Middle frontal gyrus (tissue), 1 donor: ENCODE data around the gene PTBP3.

Experiments
- DNase-seq: peaks from one replicate; pipeline ENCODE4 v3.0.0-alpha.2; 2015; ENCODE audit warnings: low spot score; ENCODE audit errors: extremely low spot score

Gene PTBP3

GRCh38 chr9:112361601-112362000 is 28.2 kb upstream of the PTBP3 start:
- DNase-seq = peak; percentile 42

DNA sequence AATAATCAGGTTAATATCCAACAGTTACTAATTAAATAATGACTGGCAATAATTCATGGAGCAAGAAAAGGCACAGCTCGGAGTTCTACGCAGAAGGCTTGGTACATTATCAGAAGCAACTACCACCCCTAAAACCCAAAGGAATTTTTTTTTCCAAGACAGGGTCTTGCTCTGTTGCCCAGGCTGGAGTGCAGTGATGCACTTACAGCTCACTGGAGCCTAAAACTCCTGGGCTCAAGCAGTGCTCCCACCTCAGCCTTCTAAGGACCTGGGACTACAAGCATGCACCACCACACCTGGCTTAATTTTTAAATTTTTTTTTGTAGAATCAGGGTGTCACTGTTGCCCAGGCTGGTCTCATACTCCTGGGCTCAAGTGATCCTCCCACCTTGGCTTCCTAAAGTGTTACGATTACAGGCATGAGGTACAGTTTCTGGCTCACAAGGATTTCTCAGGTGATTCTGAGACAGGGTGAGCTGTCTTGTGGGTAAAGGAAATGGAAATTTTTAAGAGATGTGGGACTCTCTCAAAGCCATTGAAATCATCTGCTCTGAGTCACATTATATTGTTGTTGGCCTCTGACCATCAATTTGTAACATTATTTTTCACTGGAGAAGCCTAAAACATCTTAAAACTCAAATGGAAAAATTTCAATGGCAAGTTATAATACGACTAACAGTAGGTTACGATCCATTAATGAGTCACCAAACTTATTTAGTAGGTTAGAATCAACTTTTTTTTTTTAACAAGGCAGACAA is 26.8 kb upstream of the PTBP3 start:
- no peak for DNase-seq

- DNase-seq = no peak
Measured at GRCh38 chr9:112355427-112355897, 22.0 kb upstream of the PTBP3 start.

- no peak for DNase-seq
Measured at GRCh38 chr9:112354081-112354743, 20.8 kb upstream of the PTBP3 start.

DNA sequence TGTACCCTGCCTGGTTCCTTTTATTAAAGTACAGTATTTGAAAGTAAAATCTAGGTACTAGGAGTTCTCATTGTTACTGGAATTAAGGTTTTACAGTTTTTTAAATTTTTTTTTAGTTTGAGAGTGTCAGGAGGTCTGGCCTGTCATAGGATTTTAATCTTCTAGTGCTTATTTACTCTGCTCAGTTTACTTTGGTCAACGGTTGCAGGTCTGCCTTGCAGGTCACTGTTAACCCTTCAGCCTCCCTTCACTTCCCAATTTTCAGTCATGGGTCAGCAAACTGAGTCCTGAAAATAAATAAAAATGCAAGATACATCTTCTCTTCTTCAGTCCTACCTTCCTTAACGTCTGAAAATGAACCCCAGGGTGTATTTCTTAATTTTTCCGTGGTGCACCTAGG is 18.8 kb upstream of the PTBP3 start:
- no peak for DNase-seq

DNA sequence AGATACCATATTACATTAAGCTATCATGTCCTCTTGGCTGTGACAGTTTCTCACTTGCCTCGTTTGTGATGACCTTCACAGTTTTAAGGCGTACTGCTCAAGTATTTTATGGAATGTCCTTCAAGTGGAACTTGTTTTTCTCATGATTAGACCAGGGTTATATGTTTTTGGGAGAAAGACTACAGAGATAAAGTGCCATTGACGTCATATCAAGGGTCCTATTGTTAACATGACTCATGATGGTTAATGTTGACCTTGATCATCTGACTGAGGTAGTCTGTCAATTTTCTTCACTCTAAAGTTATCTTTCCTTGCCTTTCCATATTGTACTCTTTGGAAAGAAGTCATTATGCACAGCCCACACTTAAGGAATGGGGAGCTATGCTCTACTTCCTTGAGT is 17.8 kb upstream of the PTBP3 start:
- DNase-seq = no peak

- no peak for DNase-seq
Measured at GRCh38 chr9:112349008-112349333, 15.6 kb upstream of the PTBP3 start.

DNA sequence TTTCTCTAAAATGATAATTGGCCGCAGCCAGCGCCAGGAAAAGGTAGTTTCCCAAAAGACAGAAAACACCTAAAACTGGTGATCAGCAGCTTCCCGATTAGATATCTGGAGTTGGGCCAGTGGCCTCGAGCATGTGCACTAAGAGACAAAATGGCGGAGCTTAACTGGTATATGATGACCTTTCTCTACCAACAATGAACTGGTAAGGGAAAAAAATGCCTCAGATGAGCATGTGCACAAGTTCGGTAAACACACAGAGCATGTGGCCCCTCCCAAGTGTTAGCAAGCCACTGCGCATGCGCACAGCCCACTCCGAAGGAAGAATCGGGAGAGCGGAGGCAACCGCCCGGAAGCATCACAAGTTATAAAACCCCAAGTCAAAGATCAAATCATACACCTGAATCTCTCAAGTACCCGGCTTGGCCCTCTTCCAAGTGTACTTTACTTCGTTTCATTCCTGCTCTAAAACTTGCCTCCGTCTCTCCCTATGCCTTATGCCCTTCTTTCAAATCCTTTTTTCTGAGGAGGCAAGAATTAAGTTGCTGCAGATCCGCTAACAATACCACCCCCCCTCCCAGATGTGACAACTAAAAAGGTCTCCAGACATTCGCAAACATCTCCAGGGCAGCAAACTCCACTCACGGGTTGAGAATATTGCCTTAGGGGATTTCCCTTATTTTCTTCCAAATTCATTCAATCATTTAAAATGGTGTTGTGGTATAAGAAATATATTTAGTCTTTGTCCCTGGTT is 15.0 kb upstream of the PTBP3 start:
- no peak for DNase-seq

DNA sequence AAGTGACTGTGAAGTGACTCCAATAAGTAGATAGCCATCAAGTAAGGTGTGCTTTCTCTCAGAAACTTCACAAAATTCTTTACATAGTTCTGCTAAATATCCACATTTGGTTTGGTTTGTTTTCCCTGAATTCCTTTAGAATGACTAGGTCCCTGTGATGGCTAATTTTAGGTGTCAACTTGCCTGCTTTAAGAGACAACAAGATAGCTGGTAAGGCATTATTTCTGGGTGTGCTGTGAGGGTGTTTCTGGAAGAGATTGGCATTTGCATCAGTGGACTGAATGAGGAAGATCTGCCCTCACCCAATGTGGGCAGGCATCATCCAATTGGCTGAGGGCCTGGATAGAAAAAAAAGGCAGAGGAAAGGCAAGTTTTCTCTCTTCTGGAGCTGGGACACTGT is 8.3 kb upstream of the PTBP3 start:
- no peak for DNase-seq

DNA sequence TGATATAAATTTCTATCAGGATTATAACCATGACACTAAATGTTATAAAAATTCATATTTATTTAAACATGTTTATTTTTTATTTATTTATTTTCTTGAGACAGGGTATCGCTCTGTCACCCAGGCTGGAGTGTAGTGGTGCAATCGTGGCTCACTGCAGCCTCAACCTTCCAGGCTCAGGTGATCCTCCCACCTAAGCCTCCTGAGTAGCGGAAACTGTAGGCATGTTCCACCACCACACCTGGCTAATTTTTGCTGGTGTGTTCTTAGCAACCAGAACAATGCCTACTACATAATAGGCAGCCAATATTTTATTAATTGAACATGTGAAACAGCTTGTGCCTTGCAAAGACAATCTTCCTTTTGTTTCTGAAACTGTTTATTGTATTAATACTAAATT is 6.5 kb upstream of the PTBP3 start:
- DNase-seq = no peak

DNA sequence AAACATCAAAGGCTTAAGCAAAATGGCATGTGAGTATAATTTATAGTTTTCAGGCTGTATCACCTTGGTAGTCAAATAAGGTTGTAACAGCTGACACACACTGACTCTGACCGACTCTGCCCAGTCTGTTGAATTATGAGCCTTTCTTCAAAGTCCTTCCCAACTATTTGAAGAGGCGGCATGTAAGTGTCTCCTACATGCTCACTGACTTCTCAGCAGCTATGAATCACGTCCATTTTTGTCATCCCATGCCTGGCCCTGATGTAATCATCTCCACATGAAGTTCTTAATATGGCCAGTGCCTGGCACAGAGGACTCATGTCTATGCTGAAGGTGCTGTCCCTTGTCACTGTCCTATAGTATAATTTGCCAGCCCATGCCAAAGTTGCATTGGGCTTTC is 5.1 kb upstream of the PTBP3 start:
- no peak for DNase-seq

DNA sequence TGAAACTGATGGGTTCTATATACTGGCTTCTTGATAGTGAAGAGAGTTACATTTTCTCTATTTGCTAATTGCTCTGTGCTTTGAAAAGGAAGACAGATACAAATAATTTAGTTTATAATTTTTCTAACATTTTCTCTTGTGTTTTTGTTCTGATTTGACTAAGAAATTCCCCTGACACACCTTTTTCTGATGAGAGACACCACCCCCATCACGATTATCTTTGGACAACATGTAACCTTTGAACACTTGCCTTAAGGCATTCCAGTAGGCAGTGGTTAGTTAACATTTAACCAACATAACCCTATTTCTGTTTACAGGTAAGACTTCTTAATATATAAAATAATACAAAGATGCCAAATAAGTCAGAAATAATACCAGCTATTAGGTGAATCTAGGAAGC is 4.1 kb upstream of the PTBP3 start:
- no peak for DNase-seq

DNA sequence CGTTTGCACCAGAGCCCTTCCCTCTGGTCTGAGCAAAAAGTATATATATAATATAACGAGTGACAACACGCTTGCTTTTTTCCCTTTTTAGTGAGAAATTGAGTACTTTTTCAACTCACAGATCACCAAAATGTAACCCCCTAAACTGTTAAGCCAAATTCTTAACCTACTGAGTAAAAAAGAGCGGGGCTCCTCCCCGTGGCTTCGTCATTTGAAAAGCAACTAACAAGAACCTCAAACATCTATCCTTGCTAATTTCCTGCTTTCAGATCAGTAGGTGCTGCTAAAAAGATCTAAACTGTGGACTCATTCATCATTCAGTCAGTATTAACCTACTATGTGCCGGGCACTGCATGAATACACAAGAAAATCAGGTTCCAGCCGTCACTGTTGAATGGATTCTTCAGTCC is 1.0 kb upstream of the PTBP3 start:
- DNase-seq = no peak

GRCh38 chr9:112333639-112334431 is 416 bp upstream of the PTBP3 start:
- DNase-seq = peak; percentile 89

DNA sequence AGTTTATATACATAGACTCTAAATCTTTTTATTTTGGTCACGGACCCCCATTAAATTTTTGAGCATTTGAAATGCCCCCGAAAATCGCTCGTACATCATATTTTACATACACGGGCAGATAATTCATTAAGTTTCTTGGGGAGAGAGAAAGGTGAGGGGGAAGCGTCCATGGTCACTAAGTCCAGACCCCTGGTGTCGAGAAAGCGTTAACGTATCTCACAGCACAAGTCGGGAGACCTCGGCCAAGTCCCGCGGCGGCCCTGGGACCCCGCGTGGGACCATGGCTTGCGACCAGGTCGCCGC is 794 bp downstream of the PTBP3 start:
- no peak for DNase-seq

DNA sequence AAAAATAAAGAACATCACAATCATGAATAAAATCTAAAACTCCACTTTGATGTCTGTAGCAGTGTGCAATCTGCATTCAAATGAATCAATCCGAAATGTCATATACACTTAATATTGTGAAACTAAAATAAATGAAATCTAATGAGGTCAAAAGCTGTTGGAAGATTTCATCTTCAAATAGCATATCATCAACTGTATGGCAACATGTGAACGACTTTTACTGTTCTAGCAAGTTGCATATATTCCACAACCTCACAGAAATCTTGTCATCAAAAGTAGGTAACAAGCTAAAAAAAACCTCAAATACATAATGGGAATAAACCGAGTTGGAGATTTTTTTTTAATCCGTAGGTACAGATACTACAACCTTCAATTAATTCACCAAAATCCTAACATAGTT is 1.2 kb downstream of the PTBP3 start:
- DNase-seq = no peak

DNA sequence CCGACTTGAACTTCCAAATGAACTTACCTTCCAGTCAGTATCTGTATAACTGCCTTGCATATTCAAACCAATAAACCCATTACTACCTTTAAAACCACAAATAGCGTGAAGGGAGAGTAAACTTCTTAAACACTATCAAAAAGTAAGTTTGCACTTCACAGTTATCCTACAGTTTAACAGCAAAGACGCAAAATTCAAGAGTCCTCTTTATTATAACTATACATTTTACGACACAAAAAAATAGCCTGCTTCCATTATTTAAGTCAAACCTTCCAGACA is 1.8 kb downstream of the PTBP3 start:
- no peak for DNase-seq

GRCh38 chr9:112328545-112328944 is 4.9 kb downstream of the PTBP3 start:
- DNase-seq = no peak

DNA sequence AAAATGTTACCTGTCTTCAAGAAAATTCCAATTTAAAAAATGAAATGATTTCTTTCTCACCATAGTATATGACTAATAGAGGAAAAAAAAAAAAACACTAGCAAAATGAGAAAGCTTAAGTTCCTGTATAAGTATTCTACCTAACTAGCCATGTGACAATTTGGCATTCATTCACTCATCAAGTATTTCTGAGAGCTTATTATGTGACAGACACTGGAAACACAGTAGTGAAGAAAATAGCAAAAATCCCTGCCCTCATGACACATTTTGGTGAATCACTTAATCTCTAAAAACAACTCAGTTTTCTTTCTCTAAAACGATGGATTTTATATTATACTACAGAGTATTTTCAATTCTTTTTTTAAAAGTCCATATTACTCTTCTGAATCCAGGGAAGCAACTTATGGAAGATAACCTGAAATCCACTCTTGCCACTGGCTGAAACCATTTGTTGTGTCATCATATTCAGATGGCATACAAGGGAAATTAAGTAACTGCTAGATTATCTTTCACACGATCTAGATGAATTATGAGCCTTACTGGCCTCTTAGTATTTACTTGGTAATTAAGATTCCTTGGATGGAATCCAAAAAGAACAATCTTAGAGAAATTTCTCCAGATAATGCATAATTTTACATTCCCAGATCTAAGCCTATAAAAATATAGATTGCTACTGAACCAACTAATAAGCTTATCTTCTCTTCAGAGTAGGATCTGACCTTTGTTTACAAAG is 5.5 kb downstream of the PTBP3 start:
- no peak for DNase-seq

GRCh38 chr9:112326194-112326593 is 7.2 kb downstream of the PTBP3 start:
- no peak for DNase-seq

- no peak for DNase-seq
Measured at GRCh38 chr9:112325600-112325999, 7.8 kb downstream of the PTBP3 start.
